Head of caudate nucleus (tissue), 42 donors: Measurements from ENCODE around the gene ZSCAN1.

Source experiments
- DNase-seq, 42 donors: peaks; one replicate each; pipeline versions ENCODE4 v3.0.0 to v3.0.0-alpha.2; 2020 to 2021; ENCODE audit warnings: mixed read lengths in 7 of 42
- intact Hi-C: fragments of 100-400 bp; cut with DNase I; formaldehyde crosslinking; loops from one replicate; pipeline ENCODE4 v1.15.0; 2022

Gene ZSCAN1

GRCh38 chr19:58097781-58098681 is 64.2 kb downstream of the ZSCAN1 start, which contains the start of gene ZSCAN18:
ZSCAN18 (minus strand) TSS chr19:58098231; CDS start chr19:58090267, 7,964 bp downstream.
- intact Hi-C loops: loop anchor here (10.0 kb wide), 1 partner anchor 57 kb away; the partner anchor contains the start of gene ZNF329
- DNase-seq: peak; percentile 97 to 100 (median 99)

GRCh38 chr19:58098682-58098998 is 64.8 kb downstream of the ZSCAN1 start:
- no peak for DNase-seq
- intact Hi-C loops: loop anchor here (10.0 kb wide), 1 partner anchor 56 kb away; the partner anchor contains the start of gene ZNF329
